GM12864 (cell line): ENCODE results near the gene MRPL55.
A peak's percentile ranks its signal among the peaks of the same experiment; 100 is the strongest.

Experiments
- DNase-seq: peaks from one replicate; pipeline ENCODE4 v3.0.0-alpha.2; 2011; ENCODE audit warnings: low read depth
- H3K4me3 ChIP-seq: 2 replicates; pipeline ENCODE4 v1.5.1; 2011; ENCODE audit warnings: mild to moderate bottlenecking, low read depth, low read length, control low read depth
- CTCF ChIP-seq: IDR thresholded peaks from 2 replicates; pipeline ENCODE4 v1.5.1; 2011; ENCODE audit warnings: low read depth, mild to moderate bottlenecking, moderate library complexity, low read length, control low read depth, inconsistent platforms; ENCODE audit errors: missing control alignments

Gene MRPL55

GRCh38 chr1:228143480-228144192 lies 34.5 kb upstream of the MRPL55 start:
- no peak for TF ChIP-seq CTCF
- no peak for DNase-seq
- no peak overlapping the region for H3K4me3 ChIP-seq

GRCh38 chr1:228142701-228143136 lies 33.6 kb upstream of the MRPL55 start:
- no peak for TF ChIP-seq CTCF
- H3K4me3 ChIP-seq: no peak overlapping the region
- DNase-seq: no peak

- H3K4me3 ChIP-seq: peak overlapping the region; percentile 90
- TF ChIP-seq CTCF: no peak
- DNase-seq: no peak
Observed at GRCh38 chr1:228142155-228142691, 33.1 kb upstream of the MRPL55 start.

- peak overlapping the region; percentile 90 for H3K4me3 ChIP-seq
- TF ChIP-seq CTCF: no peak
- DNase-seq: no peak
Observed at GRCh38 chr1:228141226-228142044, 32.3 kb upstream of the MRPL55 start.

- peak overlapping the region; percentile 90 for H3K4me3 ChIP-seq
- no peak for DNase-seq
- TF ChIP-seq CTCF: no peak
Observed at GRCh38 chr1:228140724-228141225, 31.7 kb upstream of the MRPL55 start.

- peak within 1 kb of the TSS; percentile 90 for H3K4me3 ChIP-seq
- DNase-seq: peak; percentile 99
- TF ChIP-seq CTCF: peak; percentile 7
Observed at GRCh38 chr1:228139931-228140723, 31.0 kb upstream of the MRPL55 start, which contains the start of gene GUK1. TSS of gene GUK1 (plus strand) at chr1:228140279. CDS start at chr1:228140303, 24 bp downstream.
